HG02642 (cell line): ENCODE data around the gene CELA2B.
"Not testable (repeated sequence)": the region's sequence is repeated elsewhere in the genome, so short reads cannot be mapped to it uniquely, and the experiment has no call there.

Experiments used
- ATAC-seq: cut with Tn5 transposase; IDR thresholded peaks from one replicate; pipeline ENCODE4 v1.9.1; 2021; ENCODE audit warnings: mild to moderate bottlenecking; ENCODE audit not compliant: unreplicated experiment, poor library complexity

The CELA2B gene

DNA sequence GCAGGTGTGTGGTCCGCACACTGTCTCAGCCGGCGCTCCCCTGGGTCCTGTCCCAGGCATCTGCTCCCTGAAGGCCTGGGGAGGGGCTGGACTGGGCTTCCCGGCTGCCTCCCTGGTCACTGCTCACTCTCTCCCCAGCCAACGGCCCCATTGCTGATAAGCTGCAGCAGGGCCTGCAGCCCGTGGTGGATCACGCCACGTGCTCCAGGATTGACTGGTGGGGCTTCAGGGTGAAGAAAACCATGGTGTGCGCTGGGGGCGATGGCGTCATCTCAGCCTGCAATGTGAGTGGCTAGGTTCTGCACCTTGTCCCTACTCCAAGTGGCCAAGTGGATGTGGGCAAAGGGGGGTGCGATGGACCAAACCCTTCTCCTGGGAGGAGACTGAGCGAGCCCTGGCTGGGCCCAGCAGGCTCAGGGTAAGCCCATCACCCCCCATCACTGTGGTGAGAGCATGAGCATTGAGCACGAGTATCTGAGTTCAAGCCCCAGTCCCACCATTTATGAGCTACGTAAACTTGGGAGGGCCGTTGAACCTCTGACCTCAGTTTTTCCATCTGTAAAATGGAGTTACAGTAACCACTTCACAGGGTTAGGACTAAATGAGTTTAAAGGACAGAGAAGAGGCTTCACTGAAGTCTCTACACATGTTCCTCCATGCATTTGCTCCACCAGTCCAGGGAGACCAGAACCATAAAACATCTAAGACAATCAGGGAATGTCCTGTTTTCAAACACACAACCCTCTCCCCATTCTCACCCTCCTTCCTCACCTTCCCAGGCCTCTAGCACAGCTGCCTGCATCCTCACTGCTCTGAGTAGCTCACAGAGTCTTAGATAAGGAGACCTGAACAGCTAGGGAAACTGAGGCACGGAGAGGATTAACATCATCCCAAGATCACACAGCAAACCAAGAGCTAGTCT is 31.2 kb upstream of the CELA2B start:
- no peak for ATAC-seq

DNA sequence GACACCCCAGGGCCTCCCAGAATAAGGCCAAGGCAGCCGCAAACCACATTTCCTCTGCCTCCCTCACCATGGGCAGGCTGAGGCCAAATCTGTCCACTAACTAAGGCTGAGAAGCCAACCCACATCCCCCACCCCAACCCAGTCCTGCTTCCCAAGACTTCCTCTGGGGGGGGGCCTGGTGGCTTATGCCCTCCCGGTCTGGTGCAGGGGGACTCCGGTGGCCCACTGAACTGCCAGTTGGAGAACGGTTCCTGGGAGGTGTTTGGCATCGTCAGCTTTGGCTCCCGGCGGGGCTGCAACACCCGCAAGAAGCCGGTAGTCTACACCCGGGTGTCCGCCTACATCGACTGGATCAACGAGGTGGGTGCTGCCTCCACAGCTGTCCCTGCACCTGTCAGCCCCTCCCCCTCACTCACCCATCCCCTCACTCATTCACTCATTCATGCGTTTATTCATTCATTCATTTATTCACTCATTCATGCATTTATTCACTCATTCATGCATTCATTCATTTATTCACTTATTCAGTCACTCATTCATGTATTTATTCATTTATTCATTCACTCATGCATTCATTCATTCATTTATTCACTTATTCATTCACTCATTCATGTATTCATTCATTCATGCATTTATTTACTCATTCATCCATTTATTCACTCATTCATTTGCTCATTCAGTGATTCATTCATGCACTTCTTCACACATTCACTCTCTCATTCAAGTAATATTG is 30.3 kb upstream of the CELA2B start:
- ATAC-seq: no peak

DNA sequence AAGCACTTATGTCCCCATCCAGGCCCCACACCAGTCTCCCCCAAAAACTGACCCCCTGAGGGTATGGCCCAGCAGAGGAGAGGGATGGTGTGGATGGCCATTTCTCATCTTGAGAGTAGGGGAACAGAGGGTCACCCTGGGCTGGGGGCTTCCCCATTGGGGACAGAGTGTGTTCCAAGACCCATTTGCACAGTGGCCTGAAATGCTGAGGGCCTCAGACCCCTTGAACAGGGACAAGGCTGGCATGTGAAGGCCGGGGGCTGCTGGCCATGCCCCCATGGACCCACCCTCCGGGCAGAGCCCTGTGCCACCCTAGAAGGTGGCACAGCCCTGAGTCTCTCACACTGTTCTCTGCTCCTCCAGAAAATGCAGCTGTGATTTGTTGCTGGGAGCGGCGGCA is 29.7 kb upstream of the CELA2B start:
- no peak for ATAC-seq

DNA sequence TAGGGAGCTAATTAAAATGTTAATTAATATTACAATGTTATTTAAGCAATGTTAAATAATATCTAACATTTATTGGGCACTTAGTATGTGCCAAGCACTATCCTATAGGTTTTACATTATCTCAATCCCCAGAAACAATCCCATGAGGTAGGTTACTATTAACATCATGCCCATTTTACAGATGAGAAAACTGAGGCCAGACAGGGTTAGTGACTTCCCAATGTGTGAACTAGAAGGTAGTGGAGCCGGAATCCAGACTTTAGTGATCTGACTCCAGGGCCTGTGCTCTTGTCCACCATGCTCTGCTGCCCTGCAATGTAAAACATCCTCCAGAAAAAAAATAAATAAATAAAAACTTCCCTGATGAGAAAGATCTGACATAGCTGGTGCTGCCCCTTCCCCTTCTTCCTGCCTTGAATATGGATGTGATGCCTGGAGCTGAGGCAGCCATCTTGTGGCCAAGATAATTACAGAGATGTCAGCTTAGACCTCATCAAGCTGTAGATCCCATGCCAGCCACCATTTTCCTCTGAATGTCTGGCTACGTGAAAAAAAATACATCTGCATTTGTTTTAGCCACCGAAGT is 26.9 kb upstream of the CELA2B start:
- no peak for ATAC-seq

DNA sequence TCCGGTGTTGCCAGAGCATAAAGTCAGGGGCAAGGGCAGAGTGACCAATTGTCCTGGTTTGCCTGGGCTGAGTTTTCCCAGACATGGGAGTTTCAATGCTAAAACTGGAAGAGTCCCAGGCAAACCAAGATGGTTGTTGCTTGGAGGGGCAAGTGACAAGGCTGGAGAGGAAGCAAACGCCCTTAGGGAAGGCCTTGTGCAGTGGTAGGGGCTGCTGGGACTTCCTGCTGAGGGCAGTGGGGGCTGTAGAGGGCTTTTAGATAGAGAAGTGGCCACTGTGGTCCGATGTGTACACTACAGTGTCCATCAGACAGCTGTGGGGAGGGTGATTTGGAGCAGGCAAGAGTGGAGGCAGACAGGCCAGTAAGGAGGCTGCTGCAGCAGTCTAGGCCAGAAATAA is 26.3 kb upstream of the CELA2B start:
- ATAC-seq: no peak

DNA sequence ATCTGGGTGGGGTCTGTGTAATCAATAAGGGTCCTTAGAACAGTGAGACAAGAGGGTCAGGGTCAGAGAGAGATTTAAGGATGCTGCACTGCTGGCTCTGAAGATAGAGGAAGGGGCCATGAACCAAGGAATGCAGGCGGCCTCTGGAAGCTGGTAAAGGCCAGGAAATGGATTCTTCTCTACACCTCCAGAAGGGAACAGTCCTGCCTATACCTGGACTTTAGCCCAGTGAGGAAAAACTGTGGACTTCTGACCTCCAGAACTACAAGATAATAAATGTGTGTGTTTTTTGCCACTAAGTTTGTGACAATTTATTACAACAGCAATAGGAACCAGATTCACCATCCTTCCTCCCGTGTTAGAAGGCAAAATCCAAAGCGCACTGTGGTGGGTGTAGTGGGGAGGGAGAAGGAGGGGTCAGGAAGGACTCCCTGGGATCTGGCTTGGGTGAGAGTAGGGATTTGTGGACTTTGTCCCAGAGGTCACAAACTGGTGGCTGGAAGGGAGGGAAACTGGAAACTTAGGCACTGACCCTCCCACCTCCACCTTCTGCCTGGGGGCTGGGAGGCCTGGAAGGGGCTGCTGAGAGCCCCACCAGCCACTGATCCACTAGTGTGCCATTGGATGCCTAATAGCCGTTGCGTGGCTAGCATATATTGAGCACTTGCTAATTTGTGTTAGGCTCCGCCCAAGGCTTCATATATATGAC is 24.7 kb upstream of the CELA2B start:
- ATAC-seq: no peak

DNA sequence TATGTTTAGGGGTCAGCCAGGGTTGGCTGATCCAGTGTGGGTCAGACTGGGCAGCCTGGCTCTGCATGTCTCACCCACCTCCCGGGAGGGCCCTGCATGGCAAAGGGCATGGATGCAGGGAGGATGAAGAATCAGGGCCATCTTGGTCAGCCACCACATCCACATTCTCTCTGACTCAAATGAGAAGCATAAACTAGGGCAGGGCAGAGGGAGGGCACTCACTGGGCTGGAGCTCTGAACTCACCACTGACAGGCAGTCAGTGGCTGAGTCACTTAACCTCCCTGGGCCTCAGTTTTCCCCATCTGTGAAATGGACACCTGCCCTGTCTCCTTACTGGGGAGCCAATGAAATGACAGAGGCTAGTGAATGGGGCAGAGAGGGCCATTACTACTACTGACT is 23.7 kb upstream of the CELA2B start:
- no peak for ATAC-seq

DNA sequence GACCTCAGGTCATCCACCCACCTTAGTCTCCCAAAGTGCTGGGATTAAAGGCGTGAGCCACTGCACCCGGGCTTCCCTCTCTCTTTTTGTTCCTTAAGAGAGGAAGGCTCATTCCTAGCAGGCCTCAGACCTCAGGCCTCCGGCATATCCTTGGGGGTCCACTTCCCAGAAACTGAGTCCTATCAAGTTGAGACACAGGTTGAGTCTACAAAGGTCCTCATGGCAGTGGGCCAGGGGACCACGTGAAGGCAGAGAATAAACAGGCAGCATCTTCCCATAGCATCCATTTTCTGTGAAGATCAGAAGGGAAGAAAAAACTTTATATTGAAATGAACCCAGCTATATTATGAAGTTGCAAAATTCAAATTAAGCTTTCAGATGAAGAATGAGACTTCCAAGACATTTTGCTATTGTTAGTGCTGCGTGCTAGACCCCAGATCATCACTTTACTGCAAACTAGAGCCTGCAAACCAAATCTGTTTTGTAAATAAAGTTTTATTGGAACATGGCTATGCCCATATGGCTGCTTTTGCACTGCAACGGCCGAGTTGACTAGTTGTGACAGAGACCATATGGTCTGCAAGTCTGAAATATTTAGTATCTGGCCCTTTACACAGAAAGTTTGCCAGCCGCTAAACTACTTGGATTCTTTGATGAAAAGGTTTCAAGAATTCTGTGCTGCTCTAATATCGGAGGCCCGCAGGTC is 22.9 kb upstream of the CELA2B start:
- ATAC-seq: no peak

DNA sequence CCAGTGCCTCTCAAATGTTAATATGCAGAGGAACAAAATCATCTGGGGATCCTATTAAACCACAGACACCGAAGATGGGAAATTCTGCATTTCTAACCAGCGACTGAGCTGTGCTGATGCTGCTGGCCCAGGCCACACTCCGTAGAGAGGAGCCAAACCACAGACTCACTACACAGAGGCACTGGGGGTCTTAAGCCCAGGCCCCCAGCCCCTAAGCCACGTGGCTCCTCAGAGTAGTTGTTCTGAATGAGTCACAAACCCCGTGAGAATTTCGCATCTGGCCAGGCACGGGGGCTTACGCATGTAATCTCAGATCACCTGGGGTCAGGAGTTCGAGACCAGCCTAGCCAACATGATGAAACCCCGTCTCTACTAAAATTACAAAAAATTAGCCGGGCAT is 22.2 kb upstream of the CELA2B start:
- ATAC-seq: no peak

DNA sequence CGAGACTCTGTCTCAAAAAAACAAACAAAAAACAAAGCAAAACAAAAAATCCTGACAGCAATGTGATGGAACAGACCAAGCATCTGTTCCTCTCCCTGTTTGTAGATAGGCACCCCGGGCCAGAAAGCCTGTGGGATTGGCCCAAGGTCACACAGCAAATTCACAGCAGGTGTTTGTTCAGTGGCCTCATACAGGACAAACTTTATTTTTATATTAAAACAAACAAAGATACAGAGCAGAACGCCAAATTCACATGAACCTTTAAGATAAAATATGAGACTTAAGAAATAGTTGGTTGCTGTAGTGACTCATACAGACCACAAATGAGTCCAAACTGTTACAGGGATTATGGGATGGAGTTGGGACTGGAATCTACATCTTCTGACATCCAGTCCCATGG is 21.6 kb upstream of the CELA2B start:
- no peak for ATAC-seq

DNA sequence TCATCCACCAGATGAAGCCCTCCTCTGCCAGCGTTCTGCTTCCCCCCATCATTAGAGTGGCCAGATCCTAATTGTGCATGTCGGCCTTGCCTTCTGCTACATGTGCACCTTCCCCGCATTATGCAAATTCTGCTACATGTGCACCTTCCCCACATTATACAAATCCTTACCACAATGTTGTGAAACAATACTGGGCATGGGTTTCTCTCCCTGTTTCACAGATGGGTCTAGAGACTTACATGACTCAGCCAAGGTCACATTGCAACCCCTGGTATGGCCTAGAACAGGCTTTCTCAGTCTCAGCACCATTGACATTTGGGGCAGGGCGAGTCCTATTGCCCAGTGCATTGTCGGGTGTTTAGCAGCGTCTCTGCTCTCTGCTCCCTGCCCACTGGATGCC is 20.4 kb upstream of the CELA2B start:
- no peak for ATAC-seq

DNA sequence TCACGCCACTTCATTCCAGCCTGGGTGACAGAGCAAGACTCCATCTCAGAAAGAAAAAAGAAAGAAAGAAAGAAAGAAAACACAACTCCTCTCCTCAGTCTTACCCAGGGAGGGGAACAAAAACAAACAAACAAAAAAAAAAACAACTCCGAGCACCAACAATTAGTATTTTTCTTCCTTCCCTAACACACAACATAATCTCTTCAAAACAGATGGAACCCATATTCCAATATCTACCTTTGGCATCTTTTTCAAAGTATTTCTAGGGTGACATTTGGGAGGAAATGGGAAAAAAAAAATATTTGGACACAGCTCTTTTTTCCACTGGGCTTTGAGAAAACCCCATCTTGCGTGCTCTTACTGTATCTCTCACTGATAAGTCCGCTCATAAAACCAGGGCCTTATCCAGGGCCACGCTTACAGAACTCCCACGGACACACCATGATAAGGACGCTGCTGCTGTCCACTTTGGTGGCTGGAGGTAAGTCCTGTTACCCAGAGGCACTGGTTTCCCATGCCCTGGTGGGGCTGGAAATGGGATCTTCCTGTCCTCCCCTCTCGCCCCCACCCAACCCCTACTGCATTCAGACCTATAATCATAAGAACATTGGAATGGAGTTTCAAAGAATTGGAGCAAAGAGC is 19.5 kb upstream of the CELA2B start, which contains the start of gene CELA2A:
Gene CELA2A, plus strand, starts transcription at position 420 of the 642 bp plus-strand sequence. Its CDS starts 22 bp downstream, at position 442.
- no peak for ATAC-seq

DNA sequence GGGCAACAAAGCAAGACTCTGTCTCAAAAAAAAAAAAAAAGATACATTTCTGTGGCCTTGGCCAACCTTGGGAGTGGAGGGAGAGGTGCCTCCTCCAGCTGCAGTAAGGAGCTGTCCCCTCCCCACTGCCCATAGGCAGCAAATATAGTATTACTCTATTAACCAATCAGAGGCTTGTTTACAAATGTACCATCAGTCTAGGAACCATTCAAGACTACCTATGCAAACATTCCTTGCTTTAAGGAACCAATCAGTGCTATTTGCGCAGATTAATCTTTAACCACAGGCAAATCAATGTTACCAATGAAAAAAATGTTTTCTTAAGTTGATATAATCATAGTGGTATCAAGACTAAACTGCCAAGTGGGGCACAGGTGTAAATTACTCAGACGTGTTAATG is 18.3 kb upstream of the CELA2B start:
- ATAC-seq: no peak

DNA sequence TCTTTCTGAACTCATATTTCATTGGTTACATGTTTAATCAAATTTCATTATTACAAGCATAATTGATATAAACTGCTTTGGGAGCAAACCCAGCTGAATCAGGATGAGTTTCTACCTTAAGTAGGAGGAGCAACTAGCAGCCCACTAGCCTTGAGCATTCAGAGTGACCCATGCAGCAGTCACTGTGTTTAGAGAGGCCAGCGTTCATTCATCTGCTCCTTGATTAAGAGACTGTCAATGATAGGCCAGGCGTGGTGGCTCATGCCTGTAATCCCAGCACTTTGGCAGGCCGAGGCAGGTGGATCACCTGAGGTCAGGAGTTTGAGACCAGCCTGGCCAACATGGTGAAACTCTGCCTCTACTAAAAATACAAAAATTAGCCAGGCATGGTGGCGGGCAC is 17.5 kb upstream of the CELA2B start:
- not testable (repeated sequence) for ATAC-seq

DNA sequence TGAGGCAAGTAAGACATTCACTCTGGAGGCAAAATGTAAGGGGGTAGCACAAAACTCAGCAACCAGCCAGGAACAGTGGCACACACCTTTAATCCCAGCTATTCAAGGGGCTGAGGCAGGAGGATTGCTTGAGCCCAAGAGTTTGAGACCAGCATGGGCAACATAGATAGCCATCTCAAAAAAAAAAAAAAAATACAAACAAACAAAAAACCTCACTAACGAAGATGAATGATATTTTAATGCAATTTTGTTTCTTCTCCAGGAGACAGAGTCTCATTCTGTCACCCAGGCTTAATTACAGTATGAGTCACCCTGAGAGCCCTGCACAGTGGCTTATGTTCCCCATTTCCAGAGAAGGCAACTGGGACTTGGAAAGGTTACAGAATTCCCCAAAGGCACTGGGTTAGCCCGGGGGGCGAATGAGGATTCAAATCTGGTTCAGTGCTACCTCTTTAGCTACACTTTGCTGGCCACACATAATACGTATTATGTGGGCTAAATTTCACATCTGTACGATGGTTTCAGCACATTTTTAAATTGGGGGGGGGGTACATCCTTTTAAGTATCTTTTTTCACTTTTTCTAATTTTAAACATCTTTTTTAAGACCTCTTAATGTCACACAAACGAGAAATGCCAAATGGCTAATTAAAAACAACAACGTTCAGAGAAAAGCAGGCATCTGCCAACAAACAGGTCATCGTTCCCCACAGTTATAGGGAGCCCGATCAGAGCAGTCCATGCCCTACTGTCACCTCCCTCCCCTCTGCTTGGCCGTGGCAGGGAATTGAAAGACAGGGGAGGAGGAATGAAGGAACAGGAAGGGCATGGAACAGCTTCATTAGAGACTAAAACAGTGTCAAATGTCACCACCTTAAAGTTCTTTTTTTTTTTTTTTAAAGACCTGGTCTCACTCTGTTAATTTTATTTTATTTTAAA is 15.9 kb upstream of the CELA2B start:
- no peak for ATAC-seq

DNA sequence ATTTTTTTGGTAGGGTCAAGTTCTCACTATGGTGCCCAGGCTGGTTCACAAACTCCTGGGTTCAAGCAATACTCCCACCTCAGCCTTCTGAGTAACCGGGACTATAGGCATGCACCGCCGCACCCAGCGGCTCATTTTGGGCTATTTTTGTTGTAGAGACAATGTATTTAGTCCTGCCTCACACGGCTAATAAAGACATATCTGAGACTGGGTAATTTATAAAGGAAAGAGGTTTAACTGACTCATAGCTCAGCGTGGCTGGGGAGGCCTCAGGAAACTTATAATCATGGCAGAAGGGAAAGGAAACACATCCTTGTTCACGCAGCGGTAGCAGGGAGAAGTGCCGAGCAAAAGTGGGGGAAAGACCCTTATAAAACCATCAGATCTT is 15.2 kb upstream of the CELA2B start:
- ATAC-seq: no peak

DNA sequence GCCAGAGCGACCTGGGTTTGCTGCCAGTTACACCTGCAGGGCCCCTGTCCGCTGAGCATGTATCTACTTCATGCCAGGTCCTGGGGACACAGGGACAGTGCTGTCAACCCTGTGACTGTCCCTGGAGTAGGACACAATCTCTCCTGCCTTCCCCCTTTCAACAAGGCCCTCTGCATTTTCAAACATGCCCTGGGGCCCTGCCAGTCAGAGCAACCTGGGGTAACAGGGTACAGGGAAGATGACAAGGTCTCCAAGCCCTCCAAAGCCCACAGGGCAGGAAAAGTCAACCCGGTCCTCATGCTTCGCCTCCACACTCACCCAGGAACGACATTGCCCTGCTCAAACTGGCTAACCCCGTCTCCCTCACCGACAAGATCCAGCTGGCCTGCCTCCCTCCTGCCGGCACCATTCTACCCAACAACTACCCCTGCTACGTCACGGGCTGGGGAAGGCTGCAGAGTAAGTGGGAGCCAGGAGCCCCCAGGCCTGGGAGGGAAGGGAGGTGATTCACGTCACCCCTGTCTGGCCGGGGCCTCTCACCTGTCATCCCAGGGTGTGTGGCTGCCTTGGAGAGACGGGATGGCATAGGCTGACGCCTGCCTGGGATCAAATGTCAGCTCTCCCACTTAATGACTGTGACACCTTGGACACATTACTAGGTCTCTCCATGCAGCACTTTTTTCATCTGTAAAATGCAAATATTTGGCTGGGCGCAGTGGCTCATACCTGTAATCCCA is 12.7 kb upstream of the CELA2B start:
- not testable (repeated sequence) for ATAC-seq

DNA sequence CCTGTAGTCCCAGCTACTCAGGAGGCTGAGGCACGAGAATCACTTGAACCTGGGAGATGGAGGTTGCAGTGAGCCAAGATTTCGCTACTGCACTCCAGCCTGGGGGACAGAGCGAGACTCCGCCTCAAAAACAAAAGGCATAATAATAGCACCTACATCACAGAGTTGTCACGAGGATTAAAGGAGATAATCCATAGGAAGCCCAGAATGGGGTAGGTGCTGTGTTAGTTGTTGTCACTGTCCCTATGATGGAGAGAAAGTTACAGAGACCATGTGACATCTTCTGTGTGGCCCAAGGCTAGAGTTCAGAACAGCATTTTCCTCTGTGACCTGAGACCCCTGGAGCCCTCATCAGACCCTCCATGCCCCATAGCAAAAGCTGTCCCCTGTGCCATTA is 12.0 kb upstream of the CELA2B start:
- ATAC-seq: not testable (repeated sequence)
